ENCODE data around the gene FIZ1. TPM values are rescaled to one million over a fixed set of nuclear protein-coding genes. Genes with fewer than 3 reads are reported as not detected.

The FIZ1 gene
- total RNA-seq, 4 donors from 2014 or later: 5.8 to 12.7 (median 7.9) TPM

GRCh38 chr19:55622242-55622969 lies 23.1 kb upstream of the FIZ1 start:
- Histone ChIP-seq H3K4me1 (peaks cover 2 to 29% (median 6%) of the 10 kb centered on the region in 3 donors), H3K27me3 (no peaks in the 10 kb centered on the region), H3K9me3 (no peaks in the 10 kb centered on the region), H3K36me3 (peaks cover 0 to 29% (median 3%) of the 10 kb centered on the region in 3 donors), H3K4me3 (no peak overlapping the region), H3K27ac (no peak overlapping the region)
- 83 to 89% methylated on average over 8 to 11 of the region's 40 CpGs for WGBS, 2 donors
- TF ChIP-seq POLR2A (IDR thresholded peaks at IDR 0.05): no peak
- TF ChIP-seq CTCF (IDR thresholded peaks at IDR 0.05): no peak
- DNase-seq: no peak
- intact Hi-C loops (cut with DNase I): no loop called here

- Histone ChIP-seq H3K27me3 (no peaks in the 10 kb centered on the region), H3K4me1 (peaks cover 2 to 34% (median 6%) of the 10 kb centered on the region in 3 donors), H3K36me3 (peaks cover 4 to 36% (median 5%) of the 10 kb centered on the region in 3 donors), H3K9me3 (no peaks in the 10 kb centered on the region), H3K27ac (no peak overlapping the region), H3K4me3 (no peak overlapping the region)
- intact Hi-C loops (cut with DNase I): no loop called here
- DNase-seq: no peak
- 93 to 96% methylated on average over 13 to 26 of the region's 55 CpGs for WGBS, 2 donors
- TF ChIP-seq POLR2A (IDR thresholded peaks at IDR 0.05) (no peak), CTCF (IDR thresholded peaks at IDR 0.05) (no peak)
These were observed 22.4 kb upstream of the FIZ1 start for GRCh38 chr19:55621673-55622231.

GRCh38 chr19:55621205-55621672 lies 21.9 kb upstream of the FIZ1 start:
- TF ChIP-seq POLR2A (IDR thresholded peaks at IDR 0.05): no peak
- H3K27ac ChIP-seq: no peak overlapping the region
- WGBS, 2 donors: 63 to 82% methylated on average over 3 to 4 of the region's 9 CpGs
- H3K4me3 ChIP-seq: no peak overlapping the region
- H3K9me3 ChIP-seq: no peaks in the 10 kb centered on the region
- no peaks in the 10 kb centered on the region for H3K27me3 ChIP-seq
- peaks cover 9 to 41% (median 10%) of the 10 kb centered on the region in 3 donors for H3K36me3 ChIP-seq
- no peak for DNase-seq
- peaks cover 2 to 38% (median 7%) of the 10 kb centered on the region in 3 donors for H3K4me1 ChIP-seq
- intact Hi-C loops (cut with DNase I): no loop called here

GRCh38 chr19:55620410-55621204 lies 21.3 kb upstream of the FIZ1 start:
- Histone ChIP-seq H3K27me3 (no peaks in the 10 kb centered on the region), H3K36me3 (peaks cover 14 to 47% (median 15%) of the 10 kb centered on the region in 3 donors), H3K4me3 (no peak overlapping the region), H3K4me1 (peaks cover 2 to 38% (median 9%) of the 10 kb centered on the region in 3 donors), H3K9me3 (no peaks in the 10 kb centered on the region), H3K27ac (peak overlapping the region in 1 of 4 donors; percentile 28)
- 84 to 97% methylated on average over 4 to 11 of the region's 12 CpGs for WGBS, 2 donors
- DNase-seq: no peak
- intact Hi-C loops (cut with DNase I): no loop called here
- TF ChIP-seq CTCF (IDR thresholded peaks at IDR 0.05): no peak
- no peak for TF ChIP-seq POLR2A (IDR thresholded peaks at IDR 0.05)

- Histone ChIP-seq H3K4me1 (peaks cover 2 to 30% (median 4%) of the 10 kb centered on the region in 3 donors), H3K27ac (peak overlapping the region in 3 of 4 donors; percentile 5 to 39 (median 10)), H3K9me3 (no peaks in the 10 kb centered on the region), H3K27me3 (no peaks in the 10 kb centered on the region), H3K4me3 (no peak overlapping the region), H3K36me3 (peaks cover 14 to 60% (median 26%) of the 10 kb centered on the region in 3 donors)
- intact Hi-C loops (cut with DNase I): no loop called here
- DNase-seq: no peak
- WGBS, 2 donors: 74 to 79% methylated on average over 3 of the region's 3 CpGs
- no peak for TF ChIP-seq CTCF (IDR thresholded peaks at IDR 0.05)
- no peak for TF ChIP-seq POLR2A (IDR thresholded peaks at IDR 0.05)
These were observed 20.0 kb upstream of the FIZ1 start for GRCh38 chr19:55619286-55619685.

All from esophagus squamous epithelium (tissue), 5 donors.